SW480 (cell line): ENCODE measurements around the gene DEK.
"Not testable (repeated sequence)": the region's sequence is repeated elsewhere in the genome, so short reads cannot be mapped to it uniquely, and the experiment has no call there.

ENCODE experiments used
- DNase-seq: peaks from one replicate; pipeline ENCODE4 v3.0.0-alpha.2; 2016; ENCODE audit warnings: low spot score

DEK gene

GRCh38 chr6:18264219-18264922 lies at the start of gene DEK:
TSS of gene DEK (minus strand) at chr6:18264530. CDS start at chr6:18263987, 543 bp downstream.
- peak; percentile 75 for DNase-seq

GRCh38 chr6:18312368-18312767 lies 48.0 kb upstream of the DEK start:
- DNase-seq, result no peak

- DNase-seq, result not testable (repeated sequence)
These were observed 45.7 kb upstream of the DEK start for GRCh38 chr6:18310010-18310409.

- DNase-seq, result no peak
These were observed 44.7 kb upstream of the DEK start for GRCh38 chr6:18309046-18309445.

GRCh38 chr6:18308070-18308735 lies 43.9 kb upstream of the DEK start:
- DNase-seq, result no peak

GRCh38 chr6:18306977-18307376 lies 42.6 kb upstream of the DEK start:
- DNase-seq, result peak; percentile 9

GRCh38 chr6:18302561-18303439 lies 38.5 kb upstream of the DEK start:
- DNase-seq, result peak; percentile 9

- DNase-seq, result peak; percentile 72
These were observed 29.0 kb upstream of the DEK start for GRCh38 chr6:18293076-18293904.

GRCh38 chr6:18289283-18289682 lies 25.0 kb upstream of the DEK start:
- no peak for DNase-seq

- DNase-seq, result no peak
These were observed 19.9 kb upstream of the DEK start for GRCh38 chr6:18284261-18284660.

- no peak for DNase-seq
These were observed 17.2 kb upstream of the DEK start for GRCh38 chr6:18281564-18281963.

- no peak for DNase-seq
These were observed 15.8 kb upstream of the DEK start for GRCh38 chr6:18280084-18280483.

GRCh38 chr6:18279422-18279821 lies 15.1 kb upstream of the DEK start:
- DNase-seq, result no peak

- DNase-seq, result peak; percentile 13
These were observed 13.1 kb upstream of the DEK start for GRCh38 chr6:18277237-18278006.

GRCh38 chr6:18276610-18277236 lies 12.4 kb upstream of the DEK start:
- DNase-seq, result no peak

- no peak for DNase-seq
These were observed 5.9 kb upstream of the DEK start for GRCh38 chr6:18270216-18270615.

- DNase-seq, result no peak
These were observed 5.4 kb upstream of the DEK start for GRCh38 chr6:18269717-18270116.

GRCh38 chr6:18269253-18269652 lies 4.9 kb upstream of the DEK start:
- DNase-seq, result peak; percentile 96

- no peak for DNase-seq
These were observed 3.7 kb upstream of the DEK start for GRCh38 chr6:18268066-18268465.

GRCh38 chr6:18266523-18266912 lies 2.2 kb upstream of the DEK start:
- DNase-seq, result no peak
